HepG2 (cell line): ENCODE data around the gene ZBTB7C. TPM values are rescaled to one million over a fixed set of nuclear protein-coding genes. Genes with fewer than 3 reads are reported as not detected.

Experiments used
- ATAC-seq: fragments of 200-7000 bp; cut with Tn5 transposase; 3 replicates; pipeline ENCODE4 v1.9.1; 2020; ENCODE audit warnings: mild to moderate bottlenecking, moderate library complexity
- BruUV-seq: library from RNA; stranded (reverse); fragments of 400-500 nt; replicated peaks from 2 replicates; lab custom pipeline; 2021; lab: Mats Ljungman, UMichigan
- CTCF ChIA-PET: fragments of 300-600 bp; formaldehyde crosslinking; extraction: SDS; loops from one replicate; lab custom pipeline; 2021; ENCODE audit warnings: low total read pairs, inconsistent platforms, low intra/inter-chr PET ratio; lab: Yijun Ruan, JAX
- POLR2A ChIA-PET: fragments of 350-600 bp; sonication (Branson Sonifier 250); formaldehyde crosslinking; loops from one replicate; lab custom pipeline; 2020; ENCODE audit warnings: antibody characterized with exemption, inconsistent platforms; lab: Yijun Ruan, JAX
- DNase-seq: peaks from one replicate; pipeline ENCODE4 v3.0.0-alpha.2; 2015; ENCODE audit warnings: low spot score
- FAIRE-seq: peaks from 3 replicates; lab custom pipeline; 2011; peaks lifted over from hg19 to GRCh38; lab: Jason Lieb, UNC
- H2AFZ ChIP-seq: one replicate; pipeline ENCODE4 v1.6.1; 2011; ENCODE audit warnings: low read length, inconsistent platforms
- H3K27ac ChIP-seq: fragments of 300-600 bp; 3 replicates; pipeline ENCODE4 v1.8.0; 2011; ENCODE audit warnings: mixed run types, mild to moderate bottlenecking, mixed read lengths, low read length, inconsistent platforms; ENCODE audit not compliant: insufficient read depth; ENCODE audit errors: extremely low read length
- H3K27me3 ChIP-seq, 2 experiments: fragments of 200-600 bp in 1 of 2; 2 replicates in 1 of 2; 3 replicates in 1 of 2; pipeline versions ENCODE4 v1.6.0 to v1.8.0; 2011; ENCODE audit warnings: low read length in 2 of 2, mild to moderate bottlenecking in 2 of 2, moderate library complexity in 2 of 2, inconsistent platforms in 1 of 2; ENCODE audit not compliant: insufficient read depth in 2 of 2, control insufficient read depth in 1 of 2
- H3K36me3 ChIP-seq, 2 experiments: fragments of 200-600 bp in 1 of 2; replicated peaks in 1 of 2; 2 replicates in 1 of 2; 3 replicates in 1 of 2; pipeline versions ENCODE4 v1.5.1 to v1.8.0; 2011; ENCODE audit warnings: low read length in 2 of 2, inconsistent platforms in 1 of 2; ENCODE audit not compliant: insufficient read depth in 2 of 2, control insufficient read depth in 1 of 2
- H3K4me1 ChIP-seq: 2 replicates; pipeline ENCODE4 v1.5.1; 2012; ENCODE audit warnings: low read length, inconsistent platforms; ENCODE audit not compliant: insufficient read depth
- H3K4me2 ChIP-seq: 2 replicates; pipeline ENCODE4 v1.6.0; 2011; ENCODE audit warnings: low read depth, low read length, inconsistent platforms
- H3K4me3 ChIP-seq, 3 experiments: fragments of 200-600 bp in 1 of 3; sonication (generic), shearing (Covaris generic) in 1 of 3; replicated peaks in 1 of 3; 2 replicates each; pipeline ENCODE4 v1.5.1; 2011 to 2016; ENCODE audit warnings: low read length in 3 of 3, inconsistent platforms in 2 of 3, low read depth in 2 of 3, mild to moderate bottlenecking in 2 of 3, control low read depth in 1 of 3, mixed read lengths in 1 of 3; ENCODE audit not compliant: insufficient read depth in 1 of 3
- H3K79me2 ChIP-seq: one replicate; pipeline ENCODE4 v1.6.1; 2011; ENCODE audit warnings: low read length, inconsistent platforms; ENCODE audit not compliant: insufficient read depth
- H3K9ac ChIP-seq: 2 replicates; pipeline ENCODE4 v1.6.0; 2011; ENCODE audit warnings: mild to moderate bottlenecking, low read depth, low read length, inconsistent platforms; ENCODE audit not compliant: insufficient read depth
- H3K9me3 ChIP-seq: 2 replicates; pipeline ENCODE4 v1.5.1; 2012; ENCODE audit warnings: mild to moderate bottlenecking, low read length
- H4K20me1 ChIP-seq: 2 replicates; pipeline ENCODE4 v1.6.0; 2011; ENCODE audit warnings: inconsistent platforms, mild to moderate bottlenecking, low read length, moderate library complexity; ENCODE audit not compliant: insufficient read depth
- EEA1 ChIP-seq: sonication (generic); formaldehyde crosslinking; IDR thresholded peaks from 2 replicates; pipeline ENCODE4 v1.5.1; 2020; ENCODE audit warnings: mild to moderate bottlenecking, missing genetic modification reagents, borderline replicate concordance
- MXI1 ChIP-seq: IDR thresholded peaks from 3 replicates; pipeline ENCODE4 v1.6.1; 2012; ENCODE audit warnings: low read depth, low read length, inconsistent platforms, borderline replicate concordance
- NFE2L2 ChIP-seq: fragments of 150-350 bp; IDR thresholded peaks from 2 replicates; pipeline ENCODE4 v1.6.1; 2014; ENCODE audit warnings: low read length
- RXRB ChIP-seq: IDR thresholded peaks from 2 replicates; pipeline ENCODE4 v1.6.1; 2016; ENCODE audit warnings: borderline replicate concordance, missing genetic modification reagents, missing compliant biosample characterization
- SMC3 ChIP-seq: IDR thresholded peaks from 2 replicates; pipeline ENCODE4 v1.6.1; 2011; ENCODE audit warnings: low read length, improper control_type of control experiment
- TEAD3 ChIP-seq: optimal IDR thresholded peaks from 2 replicates; pipeline ENCODE3; 2016; ENCODE audit warnings: borderline replicate concordance
- ZNF20 ChIP-seq: sonication (generic); formaldehyde crosslinking; IDR thresholded peaks from 2 replicates; pipeline ENCODE4 v1.4.0; 2020; ENCODE audit warnings: mild to moderate bottlenecking, moderate library complexity, missing genetic modification reagents
- ZNF24 ChIP-seq: fragments of 450-650 bp; IDR thresholded peaks from 2 replicates; pipeline ENCODE4 v1.6.1; 2017; ENCODE audit warnings: antibody characterized with exemption, mild to moderate bottlenecking
- ZNF30 ChIP-seq: sonication (generic); formaldehyde crosslinking; IDR thresholded peaks from 2 replicates; pipeline ENCODE4 v1.5.0; 2020; ENCODE audit warnings: mild to moderate bottlenecking, missing genetic modification reagents
- ZNF747 ChIP-seq: sonication (generic); formaldehyde crosslinking; IDR thresholded peaks from 2 replicates; pipeline ENCODE4 v1.8.1; 2023; ENCODE audit warnings: missing genetic modification reagents, mild to moderate bottlenecking, borderline replicate concordance
- ZNF782 ChIP-seq: sonication (generic); formaldehyde crosslinking; IDR thresholded peaks from 2 replicates; pipeline ENCODE4 v1.4.0; 2020; ENCODE audit warnings: missing genetic modification reagents, mild to moderate bottlenecking, borderline replicate concordance
- WGBS: methylation state at CpG from one replicate; pipeline ENCODE4 v1.1.6; 2017; ENCODE audit warnings: low lambda C conversion rate; 5-methylcytosine and 5-hydroxymethylcytosine counted together
- in situ Hi-C: cut with HindIII; loops from 2 replicates; pipeline ENCODE4 v1.10.0; 2017; ENCODE audit warnings: low pct_unique_long_range_greater_than_20kb; ENCODE audit not compliant: extremely low pct_ligation_motif_present
- intact Hi-C: fragments of 100-400 bp; cut with micrococcal nuclease; formaldehyde crosslinking; loops from one replicate; pipeline ENCODE4 v1.10.0; 2022; ENCODE audit not compliant: unreplicated experiment
- polyA plus RNA-seq, 8 experiments: library from polyadenylated mRNA; depleted of rRNA in 3 of 8; stranded (reverse) in 7 of 8; unstranded in 1 of 8; fragments of >200 nt; fragmentation: Illumina TruSeq in 4 of 8; extraction: Trizol in 4 of 8; gene quantifications; 2 replicates each; pipeline versions ENCODE4 v1.2.1 to v1.2.3, GENCODE V29; 2011 to 2016; ENCODE audit warnings: low read depth in 4 of 8, missing spikeins in 1 of 8, mixed read lengths in 1 of 8; ENCODE audit not compliant: insufficient read depth in 1 of 8
- total RNA-seq, 5 experiments: library from RNA; depleted of rRNA; stranded (reverse); fragments of >200 nt; fragmentation: Illumina TruSeq; extraction: Trizol; gene quantifications; 2 replicates each; pipeline ENCODE4 v1.2.3, GENCODE V29; 2016; ENCODE audit warnings: low read depth in 1 of 5
- TF ChIP-seq, protein P1 (sequence below): sonication (generic); formaldehyde crosslinking; IDR thresholded peaks from 2 replicates; pipeline ENCODE4 v1.8.0; 2022; ENCODE audit warnings: mild to moderate bottlenecking, missing genetic modification reagents
- TF ChIP-seq, protein P2 (sequence below): IDR thresholded peaks from 2 replicates; pipeline ENCODE4 v1.6.1; 2016; ENCODE audit warnings: missing compliant biosample characterization, missing genetic modification reagents, borderline replicate concordance
- TF ChIP-seq, protein P3 (sequence below): sonication (generic); formaldehyde crosslinking; IDR thresholded peaks from 2 replicates; pipeline ENCODE4 v1.8.0; 2022; ENCODE audit warnings: missing genetic modification reagents, mild to moderate bottlenecking, borderline replicate concordance
- TF ChIP-seq, protein P4 (sequence below): sonication (generic); formaldehyde crosslinking; IDR thresholded peaks from 2 replicates; pipeline ENCODE4 v1.4.0; 2020; ENCODE audit warnings: missing genetic modification reagents
- TF ChIP-seq, protein P5 (sequence below): sonication (generic); formaldehyde crosslinking; IDR thresholded peaks from 2 replicates; pipeline ENCODE4 v1.4.0; 2020; ENCODE audit warnings: missing genetic modification reagents, mild to moderate bottlenecking, borderline replicate concordance

ZBTB7C gene
- total and polyA plus RNA-seq, 2 of the 13 experiments (the other 11 are each of a cell fraction or from before 2014, with no cell fraction given) = 0.01 to 0.04 TPM

DNA sequence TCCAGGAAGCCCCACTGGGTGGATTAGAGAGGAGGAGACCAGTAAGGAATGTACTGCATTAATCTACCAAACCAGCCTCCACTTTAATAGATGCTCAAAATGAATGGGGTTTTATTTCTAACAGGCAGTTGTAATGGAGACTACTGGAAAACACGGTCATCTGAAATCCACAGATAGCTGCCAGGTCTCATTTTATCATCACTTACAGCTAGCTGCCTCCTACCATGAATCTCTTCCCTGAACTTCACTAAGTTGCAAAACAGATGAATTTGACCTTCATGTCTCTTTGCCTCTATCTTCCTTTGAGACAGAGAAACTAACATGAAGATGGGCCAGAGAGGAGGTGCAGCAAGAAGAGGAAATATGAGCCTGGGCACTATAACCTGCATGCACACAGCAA is 21.9 kb downstream of the ZBTB7C start (continued):
- TF ChIP-seq, protein P1, sequence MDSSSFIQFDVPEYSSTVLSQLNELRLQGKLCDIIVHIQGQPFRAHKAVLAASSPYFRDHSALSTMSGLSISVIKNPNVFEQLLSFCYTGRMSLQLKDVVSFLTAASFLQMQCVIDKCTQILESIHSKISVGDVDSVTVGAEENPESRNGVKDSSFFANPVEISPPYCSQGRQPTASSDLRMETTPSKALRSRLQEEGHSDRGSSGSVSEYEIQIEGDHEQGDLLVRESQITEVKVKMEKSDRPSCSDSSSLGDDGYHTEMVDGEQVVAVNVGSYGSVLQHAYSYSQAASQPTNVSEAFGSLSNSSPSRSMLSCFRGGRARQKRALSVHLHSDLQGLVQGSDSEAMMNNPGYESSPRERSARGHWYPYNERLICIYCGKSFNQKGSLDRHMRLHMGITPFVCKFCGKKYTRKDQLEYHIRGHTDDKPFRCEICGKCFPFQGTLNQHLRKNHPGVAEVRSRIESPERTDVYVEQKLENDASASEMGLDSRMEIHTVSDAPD (CRISPR knock-in tag) = no peak
- TF ChIP-seq ZNF24 (no peak), ZNF30 (CRISPR knock-in tag) (no peak), MXI1 (no peak), EEA1 (CRISPR knock-in tag) (no peak)
- TF ChIP-seq, protein P2, sequence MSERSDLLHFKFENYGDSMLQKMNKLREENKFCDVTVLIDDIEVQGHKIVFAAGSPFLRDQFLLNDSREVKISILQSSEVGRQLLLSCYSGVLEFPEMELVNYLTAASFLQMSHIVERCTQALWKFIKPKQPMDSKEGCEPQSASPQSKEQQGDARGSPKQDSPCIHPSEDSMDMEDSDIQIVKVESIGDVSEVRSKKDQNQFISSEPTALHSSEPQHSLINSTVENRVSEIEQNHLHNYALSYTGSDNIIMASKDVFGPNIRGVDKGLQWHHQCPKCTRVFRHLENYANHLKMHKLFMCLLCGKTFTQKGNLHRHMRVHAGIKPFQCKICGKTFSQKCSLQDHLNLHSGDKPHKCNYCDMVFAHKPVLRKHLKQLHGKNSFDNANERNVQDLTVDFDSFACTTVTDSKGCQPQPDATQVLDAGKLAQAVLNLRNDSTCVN (CRISPR knock-in tag) = no peak
- TF ChIP-seq, protein P3, sequence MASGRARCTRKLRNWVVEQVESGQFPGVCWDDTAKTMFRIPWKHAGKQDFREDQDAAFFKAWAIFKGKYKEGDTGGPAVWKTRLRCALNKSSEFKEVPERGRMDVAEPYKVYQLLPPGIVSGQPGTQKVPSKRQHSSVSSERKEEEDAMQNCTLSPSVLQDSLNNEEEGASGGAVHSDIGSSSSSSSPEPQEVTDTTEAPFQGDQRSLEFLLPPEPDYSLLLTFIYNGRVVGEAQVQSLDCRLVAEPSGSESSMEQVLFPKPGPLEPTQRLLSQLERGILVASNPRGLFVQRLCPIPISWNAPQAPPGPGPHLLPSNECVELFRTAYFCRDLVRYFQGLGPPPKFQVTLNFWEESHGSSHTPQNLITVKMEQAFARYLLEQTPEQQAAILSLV = no peak
- TF ChIP-seq, all 625 proteins: peak for 0

DNA sequence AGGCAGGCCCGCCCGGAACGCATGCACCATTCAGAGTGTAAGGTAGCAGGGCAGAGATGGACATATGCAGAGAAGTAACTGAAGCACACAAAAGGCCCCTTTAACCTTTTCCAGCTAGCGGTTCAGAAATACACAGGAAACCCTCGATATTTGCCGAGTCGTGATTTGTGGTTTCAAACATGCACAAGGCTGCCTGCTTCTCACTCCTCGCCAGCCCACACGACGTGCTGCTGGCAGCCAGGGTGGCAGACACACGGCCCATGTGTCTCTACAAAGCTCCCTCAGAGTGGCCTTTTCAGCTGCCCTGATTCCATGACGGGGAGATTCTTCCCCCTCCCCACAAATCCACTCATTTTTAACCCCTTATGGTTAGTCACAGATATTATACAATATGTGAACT is 23.6 kb downstream of the ZBTB7C start:
- CTCF ChIA-PET = no interaction called here
- peaks cover 1 to 24% of the 10 kb centered on the region in 2 experiments; a peak in 4 of 5 replicates for H3K27me3 ChIP-seq
- TF ChIP-seq TEAD3 (CRISPR knock-in tag) = no peak
- TF ChIP-seq SMC3 = no peak
- TF ChIP-seq, protein P4, sequence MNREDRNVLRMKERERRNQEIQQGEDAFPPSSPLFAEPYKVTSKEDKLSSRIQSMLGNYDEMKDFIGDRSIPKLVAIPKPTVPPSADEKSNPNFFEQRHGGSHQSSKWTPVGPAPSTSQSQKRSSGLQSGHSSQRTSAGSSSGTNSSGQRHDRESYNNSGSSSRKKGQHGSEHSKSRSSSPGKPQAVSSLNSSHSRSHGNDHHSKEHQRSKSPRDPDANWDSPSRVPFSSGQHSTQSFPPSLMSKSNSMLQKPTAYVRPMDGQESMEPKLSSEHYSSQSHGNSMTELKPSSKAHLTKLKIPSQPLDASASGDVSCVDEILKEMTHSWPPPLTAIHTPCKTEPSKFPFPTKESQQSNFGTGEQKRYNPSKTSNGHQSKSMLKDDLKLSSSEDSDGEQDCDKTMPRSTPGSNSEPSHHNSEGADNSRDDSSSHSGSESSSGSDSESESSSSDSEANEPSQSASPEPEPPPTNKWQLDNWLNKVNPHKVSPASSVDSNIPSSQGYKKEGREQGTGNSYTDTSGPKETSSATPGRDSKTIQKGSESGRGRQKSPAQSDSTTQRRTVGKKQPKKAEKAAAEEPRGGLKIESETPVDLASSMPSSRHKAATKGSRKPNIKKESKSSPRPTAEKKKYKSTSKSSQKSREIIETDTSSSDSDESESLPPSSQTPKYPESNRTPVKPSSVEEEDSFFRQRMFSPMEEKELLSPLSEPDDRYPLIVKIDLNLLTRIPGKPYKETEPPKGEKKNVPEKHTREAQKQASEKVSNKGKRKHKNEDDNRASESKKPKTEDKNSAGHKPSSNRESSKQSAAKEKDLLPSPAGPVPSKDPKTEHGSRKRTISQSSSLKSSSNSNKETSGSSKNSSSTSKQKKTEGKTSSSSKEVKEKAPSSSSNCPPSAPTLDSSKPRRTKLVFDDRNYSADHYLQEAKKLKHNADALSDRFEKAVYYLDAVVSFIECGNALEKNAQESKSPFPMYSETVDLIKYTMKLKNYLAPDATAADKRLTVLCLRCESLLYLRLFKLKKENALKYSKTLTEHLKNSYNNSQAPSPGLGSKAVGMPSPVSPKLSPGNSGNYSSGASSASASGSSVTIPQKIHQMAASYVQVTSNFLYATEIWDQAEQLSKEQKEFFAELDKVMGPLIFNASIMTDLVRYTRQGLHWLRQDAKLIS (CRISPR knock-in tag) = no peak
- TF ChIP-seq ZNF782 = no peak
- no peak for TF ChIP-seq RXRB (CRISPR knock-in tag)
- TF ChIP-seq, protein P5, sequence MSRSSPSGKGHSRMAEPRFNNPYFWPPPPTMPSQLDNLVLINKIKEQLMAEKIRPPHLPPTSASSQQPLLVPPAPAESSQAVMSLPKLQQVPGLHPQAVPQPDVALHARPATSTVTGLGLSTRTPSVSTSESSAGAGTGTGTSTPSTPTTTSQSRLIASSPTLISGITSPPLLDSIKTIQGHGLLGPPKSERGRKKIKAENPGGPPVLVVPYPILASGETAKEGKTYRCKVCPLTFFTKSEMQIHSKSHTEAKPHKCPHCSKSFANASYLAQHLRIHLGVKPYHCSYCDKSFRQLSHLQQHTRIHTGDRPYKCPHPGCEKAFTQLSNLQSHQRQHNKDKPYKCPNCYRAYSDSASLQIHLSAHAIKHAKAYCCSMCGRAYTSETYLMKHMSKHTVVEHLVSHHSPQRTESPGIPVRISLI (CRISPR knock-in tag) = no peak
- TF ChIP-seq NFE2L2 = no peak
- no peak for TF ChIP-seq ZNF747 (CRISPR knock-in tag)
- TF ChIP-seq ZNF20 = no peak

More for the DNA sequence above, 23.6 kb downstream of the ZBTB7C start:
- no peak overlapping the region for H3K4me2 ChIP-seq
- no peak for ATAC-seq
- no peak for DNase-seq
- no peaks in the 10 kb centered on the region for H3K9me3 ChIP-seq
- no peak overlapping the region for H3K9ac ChIP-seq
- BruUV-seq = no TSS peak
- intact Hi-C loops (no loop called here), in situ Hi-C loops (no loop called here)
- H3K36me3 ChIP-seq = no peaks in the 10 kb centered on the region
- no peak for FAIRE-seq
- H3K4me1 ChIP-seq = no peaks in the 10 kb centered on the region
- peaks cover 3% of the 10 kb centered on the region; the same call in 1 of the 2 replicates for H4K20me1 ChIP-seq
- POLR2A ChIA-PET = no interaction called here
- 19% methylated on average over 12 of the region's 12 CpGs for WGBS
- H2AFZ ChIP-seq = no peak overlapping the region
- H3K79me2 ChIP-seq = no peaks in the 10 kb centered on the region
- H3K27ac ChIP-seq = no peak overlapping the region
- H3K4me3 ChIP-seq = no peak overlapping the region
